ENCODE data around the gene PNMT. TPM values are rescaled to one million over a fixed set of nuclear protein-coding genes. Genes with fewer than 3 reads are reported as not detected.
A peak's percentile ranks its signal among the peaks of the same experiment; 100 is the strongest.
"Not testable (repeated sequence)": the region's sequence is repeated elsewhere in the genome, so short reads cannot be mapped to it uniquely, and the experiment has no call there.

Gene PNMT
- total RNA-seq, 1 donor from 2014 or later, result 3.9 TPM

GRCh38 chr17:39695089-39695474, 26.8 kb downstream of the PNMT start:
- intact Hi-C loops (cut with DNase I), result no loop called here
- DNase-seq, result no peak

GRCh38 chr17:39696731-39697130, 28.5 kb downstream of the PNMT start:
- TF ChIP-seq, protein P1, sequence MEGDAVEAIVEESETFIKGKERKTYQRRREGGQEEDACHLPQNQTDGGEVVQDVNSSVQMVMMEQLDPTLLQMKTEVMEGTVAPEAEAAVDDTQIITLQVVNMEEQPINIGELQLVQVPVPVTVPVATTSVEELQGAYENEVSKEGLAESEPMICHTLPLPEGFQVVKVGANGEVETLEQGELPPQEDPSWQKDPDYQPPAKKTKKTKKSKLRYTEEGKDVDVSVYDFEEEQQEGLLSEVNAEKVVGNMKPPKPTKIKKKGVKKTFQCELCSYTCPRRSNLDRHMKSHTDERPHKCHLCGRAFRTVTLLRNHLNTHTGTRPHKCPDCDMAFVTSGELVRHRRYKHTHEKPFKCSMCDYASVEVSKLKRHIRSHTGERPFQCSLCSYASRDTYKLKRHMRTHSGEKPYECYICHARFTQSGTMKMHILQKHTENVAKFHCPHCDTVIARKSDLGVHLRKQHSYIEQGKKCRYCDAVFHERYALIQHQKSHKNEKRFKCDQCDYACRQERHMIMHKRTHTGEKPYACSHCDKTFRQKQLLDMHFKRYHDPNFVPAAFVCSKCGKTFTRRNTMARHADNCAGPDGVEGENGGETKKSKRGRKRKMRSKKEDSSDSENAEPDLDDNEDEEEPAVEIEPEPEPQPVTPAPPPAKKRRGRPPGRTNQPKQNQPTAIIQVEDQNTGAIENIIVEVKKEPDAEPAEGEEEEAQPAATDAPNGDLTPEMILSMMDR (IDR thresholded peaks at IDR 0.05), result no peak

More at GRCh38 chr17:39695089-39695474, 26.8 kb downstream of the PNMT start:
- no peak for ATAC-seq
- Histone ChIP-seq H3K27me3 (ENCODE audit: low read depth) (peaks cover 8% of the 10 kb centered on the region), H3K9me3 (no peaks in the 10 kb centered on the region), H3K27ac (no peak overlapping the region), H3K4me3 (no peak overlapping the region), H3K4me1 (peaks cover 8% of the 10 kb centered on the region), H3K36me3 (no peaks in the 10 kb centered on the region)
- TF ChIP-seq, protein P1 (IDR thresholded peaks at IDR 0.05), result no peak

GRCh38 chr17:39697961-39698360, 29.7 kb downstream of the PNMT start:
- intact Hi-C loops (cut with DNase I), result no loop called here
- Histone ChIP-seq H3K9me3 (no peaks in the 10 kb centered on the region), H3K4me3 (no peak overlapping the region), H3K27ac (no peak overlapping the region), H3K36me3 (no peaks in the 10 kb centered on the region), H3K27me3 (ENCODE audit: low read depth) (peaks cover 12% of the 10 kb centered on the region), H3K4me1 (peaks cover 27% of the 10 kb centered on the region)
- DNase-seq (no peak), ATAC-seq (no peak)
- TF ChIP-seq, protein P1 (IDR thresholded peaks at IDR 0.05), result no peak

More at GRCh38 chr17:39696731-39697130, 28.5 kb downstream of the PNMT start:
- Histone ChIP-seq H3K36me3 (no peaks in the 10 kb centered on the region), H3K27ac (no peak overlapping the region), H3K27me3 (ENCODE audit: low read depth) (peaks cover 12% of the 10 kb centered on the region), H3K4me3 (no peak overlapping the region), H3K4me1 (peaks cover 15% of the 10 kb centered on the region), H3K9me3 (no peaks in the 10 kb centered on the region)
- intact Hi-C loops (cut with DNase I), result no loop called here
- DNase-seq (no peak), ATAC-seq (no peak)

GRCh38 chr17:39699157-39699817, 31.0 kb downstream of the PNMT start:
- Histone ChIP-seq H3K4me1 (peaks cover 40% of the 10 kb centered on the region), H3K4me3 (peak overlapping the region; percentile 86), H3K27me3 (ENCODE audit: low read depth) (peaks cover 12% of the 10 kb centered on the region), H3K27ac (peak overlapping the region; percentile 88)
- DNase-seq; intact Hi-C loops (cut with DNase I); ATAC-seq; H3K9me3 ChIP-seq; H3K36me3 ChIP-seq: not testable (repeated sequence)

GRCh38 chr17:39699818-39700147, 31.5 kb downstream of the PNMT start, which contains the start of gene ERBB2:
TSS of gene ERBB2 (plus strand) at chr17:39700064. CDS start at chr17:39700239, 175 bp downstream.
- TF ChIP-seq, protein P1 (IDR thresholded peaks at IDR 0.05), result no peak
- peaks cover 12% of the 10 kb centered on the region for H3K27me3 ChIP-seq (ENCODE audit: low read depth)
- H3K4me3 ChIP-seq, result peak within 1 kb of the TSS; percentile 86
- no peaks in the 10 kb centered on the region for H3K36me3 ChIP-seq
- ATAC-seq (peak; percentile 88 to 89), DNase-seq (peak; percentile 79)
- H3K9me3 ChIP-seq, result no peaks in the 10 kb centered on the region
- intact Hi-C loops (cut with DNase I), result no loop called here
- peaks cover 43% of the 10 kb centered on the region for H3K4me1 ChIP-seq
- H3K27ac ChIP-seq, result peak within 1 kb of the TSS; percentile 88

- ATAC-seq (peak; percentile 51 to 62), DNase-seq (no peak)
- no peaks in the 10 kb centered on the region for H3K9me3 ChIP-seq
- no peaks in the 10 kb centered on the region for H3K36me3 ChIP-seq
- TF ChIP-seq, protein P1 (IDR thresholded peaks at IDR 0.05), result no peak
- peak overlapping the region; percentile 86 for H3K4me3 ChIP-seq
- H3K27me3 ChIP-seq (ENCODE audit: low read depth), result peaks cover 12% of the 10 kb centered on the region
- peaks cover 49% of the 10 kb centered on the region for H3K4me1 ChIP-seq
- intact Hi-C loops (cut with DNase I), result no loop called here
- H3K27ac ChIP-seq, result peak overlapping the region; percentile 88
Measured at GRCh38 chr17:39700148-39700987, 32.1 kb downstream of the PNMT start.
